H1 (cell line): ENCODE data around the gene CTAGE6. TPM values are rescaled to one million over a fixed set of nuclear protein-coding genes. Genes with fewer than 3 reads are reported as not detected.

Source experiments
- CTCF ChIA-PET: fragments of 300-600 bp; sonication (Branson Sonifier 250); formaldehyde crosslinking; loops from one replicate; lab custom pipeline; 2021; ENCODE audit not compliant: partially characterized antibody; lab: Charles Lee
- POLR2A ChIA-PET: fragments of 300-600 bp; sonication (Branson Sonifier 250); formaldehyde crosslinking; loops from one replicate; lab custom pipeline; 2021; ENCODE audit warnings: inconsistent platforms; ENCODE audit not compliant: partially characterized antibody; lab: Charles Lee
- DNase-seq, 2 experiments: peaks; one replicate each; pipeline versions ENCODE4 v3.0.0 to v3.0.0-alpha.2; 2010 to 2022; ENCODE audit warnings: low spot score in 2 of 2, low read depth in 1 of 2, mixed read lengths in 1 of 2
- FAIRE-seq: peaks from 2 replicates; lab custom pipeline; 2011; peaks lifted over from hg19 to GRCh38; lab: Jason Lieb, UNC
- H2AFZ ChIP-seq: 2 replicates; pipeline ENCODE4 v1.8.1; 2012; ENCODE audit warnings: low read length, inconsistent platforms
- H2AK5ac ChIP-seq: 2 replicates; pipeline ENCODE4 v1.6.1; 2013; ENCODE audit warnings: low read depth, low read length
- H2BK120ac ChIP-seq: replicated peaks from 2 replicates; pipeline ENCODE3; 2013; ENCODE audit warnings: low read depth, low read length, inconsistent platforms
- H2BK12ac ChIP-seq: 2 replicates; pipeline ENCODE4 v1.6.1; 2013; ENCODE audit warnings: low read depth, low read length
- H2BK15ac ChIP-seq: 2 replicates; pipeline ENCODE4 v1.6.1; 2013; ENCODE audit warnings: low read length
- H2BK20ac ChIP-seq: 2 replicates; pipeline ENCODE4 v1.6.1; 2013; ENCODE audit warnings: low read length
- H2BK5ac ChIP-seq: 2 replicates; pipeline ENCODE4 v1.6.1; 2013; ENCODE audit warnings: low read depth, low read length
- H3K14ac ChIP-seq: 2 replicates; pipeline ENCODE4 v1.6.1; 2013; ENCODE audit warnings: inconsistent platforms; ENCODE audit not compliant: insufficient read length
- H3K18ac ChIP-seq: 2 replicates; pipeline ENCODE4 v1.6.1; 2013; ENCODE audit warnings: low read length; ENCODE audit errors: extremely low read depth
- H3K23ac ChIP-seq: 2 replicates; pipeline ENCODE4 v1.6.1; 2013; ENCODE audit warnings: inconsistent platforms; ENCODE audit not compliant: insufficient read length
- H3K23me2 ChIP-seq: 2 replicates; pipeline ENCODE4 v1.6.1; 2013; ENCODE audit warnings: low read depth, low read length
- H3K27ac ChIP-seq: 2 replicates; pipeline ENCODE4 v1.6.1; 2011; ENCODE audit warnings: low read depth, low read length, inconsistent platforms
- H3K27me3 ChIP-seq, 4 experiments: replicated peaks in 1 of 4; 1 replicate in 1 of 4; 2 replicates in 3 of 4; pipeline versions ENCODE4 v1.6.1 to v1.8.1; 2011 to 2013; ENCODE audit warnings: low read length in 3 of 4, mild to moderate bottlenecking in 3 of 4, inconsistent platforms in 2 of 4, mixed read lengths in 2 of 4, moderate library complexity in 1 of 4; ENCODE audit not compliant: control insufficient read depth in 3 of 4, insufficient read depth in 3 of 4; ENCODE audit errors: extremely low read depth in 1 of 4
- H3K36me3 ChIP-seq, 4 experiments: 2 replicates each; pipeline versions ENCODE4 v1.6.1 to v1.8.1; 2011 to 2013; ENCODE audit warnings: mild to moderate bottlenecking in 4 of 4, low read length in 3 of 4, moderate library complexity in 2 of 4, control low read depth in 1 of 4, inconsistent platforms in 1 of 4; ENCODE audit not compliant: insufficient read depth in 4 of 4, control insufficient read depth in 2 of 4
- H3K4ac ChIP-seq: replicated peaks from 2 replicates; pipeline ENCODE3; 2013; ENCODE audit warnings: low read length, low read depth, mixed read lengths, inconsistent platforms; ENCODE audit not compliant: insufficient read length
- H3K4me1 ChIP-seq, 4 experiments: replicated peaks in 1 of 4; 1 replicate in 1 of 4; 2 replicates in 3 of 4; pipeline versions ENCODE4 v1.6.1 to v1.8.1; 2011 to 2013; ENCODE audit warnings: low read length in 3 of 4, inconsistent platforms in 2 of 4, mixed read lengths in 1 of 4; ENCODE audit not compliant: insufficient read depth in 4 of 4, control insufficient read depth in 3 of 4
- H3K4me2 ChIP-seq, 2 experiments: 2 replicates each; pipeline versions ENCODE4 v1.6.1 to v1.8.1; 2011 to 2013; ENCODE audit warnings: low read depth in 2 of 2, low read length in 2 of 2, control low read depth in 1 of 2, inconsistent platforms in 1 of 2, mild to moderate bottlenecking in 1 of 2; ENCODE audit not compliant: insufficient read depth in 1 of 2
- H3K4me3 ChIP-seq, 4 experiments: fragments of 200-600, 300-600 bp in 1 of 4; sonication (generic), shearing (Covaris generic), sonication (Bioruptor Twin) in 1 of 4; 2 replicates each; pipeline versions ENCODE4 v1.5.1 to v1.8.1; 2011 to 2016; ENCODE audit warnings: low read length in 4 of 4, low read depth in 3 of 4, control low read depth in 2 of 4, inconsistent platforms in 2 of 4, mild to moderate bottlenecking in 2 of 4, mixed read lengths in 1 of 4, moderate library complexity in 1 of 4; ENCODE audit not compliant: insufficient read depth in 2 of 4; ENCODE audit errors: extremely low read depth in 1 of 4
- H3K56ac ChIP-seq: replicated peaks from 2 replicates; pipeline ENCODE3; 2013; ENCODE audit warnings: low read depth, mild to moderate bottlenecking, mixed read lengths, low read length, inconsistent platforms; ENCODE audit not compliant: insufficient read length
- H3K79me1 ChIP-seq: 2 replicates; pipeline ENCODE4 v1.6.1; 2013; ENCODE audit warnings: low read depth, low read length, control low read depth
- H3K79me2 ChIP-seq, 2 experiments: 2 replicates each; pipeline versions ENCODE4 v1.6.1 to v1.8.1; 2012 to 2013; ENCODE audit warnings: low read length in 2 of 2, mild to moderate bottlenecking in 2 of 2, inconsistent platforms in 1 of 2; ENCODE audit not compliant: insufficient read depth in 2 of 2, control insufficient read depth in 1 of 2
- H3K9ac ChIP-seq, 4 experiments: replicated peaks in 1 of 4; 1 replicate in 1 of 4; 2 replicates in 3 of 4; pipeline versions ENCODE4 v1.6.1 to v1.8.1; 2011 to 2013; ENCODE audit warnings: low read depth in 3 of 4, low read length in 3 of 4, control low read depth in 2 of 4, mild to moderate bottlenecking in 2 of 4, moderate library complexity in 2 of 4, inconsistent platforms in 1 of 4; ENCODE audit errors: extremely low read depth in 1 of 4
- H3K9me3 ChIP-seq, 2 experiments: 2 replicates each; pipeline versions ENCODE4 v1.6.1 to v1.8.1; 2012 to 2013; ENCODE audit warnings: mild to moderate bottlenecking in 2 of 2, moderate library complexity in 2 of 2, control low read depth in 1 of 2, inconsistent platforms in 1 of 2, low read depth in 1 of 2, low read length in 1 of 2, mixed read lengths in 1 of 2; ENCODE audit not compliant: insufficient read depth in 2 of 2
- H4K20me1 ChIP-seq, 2 experiments: replicated peaks in 1 of 2; 2 replicates each; pipeline versions ENCODE3 to v1.8.1; 2011 to 2013; ENCODE audit warnings: inconsistent platforms in 2 of 2, low read length in 2 of 2, mild to moderate bottlenecking in 1 of 2; ENCODE audit not compliant: insufficient read depth in 2 of 2, control insufficient read depth in 1 of 2
- H4K5ac ChIP-seq: 2 replicates; pipeline ENCODE4 v1.6.1; 2013; ENCODE audit warnings: low read length, low read depth, mixed read lengths, inconsistent platforms; ENCODE audit not compliant: insufficient read length
- H4K8ac ChIP-seq: 2 replicates; pipeline ENCODE4 v1.8.0; 2013; ENCODE audit warnings: mild to moderate bottlenecking, moderate library complexity, low read length, inconsistent platforms; ENCODE audit not compliant: insufficient read depth; ENCODE audit errors: extremely low read depth
- H4K91ac ChIP-seq: replicated peaks from 2 replicates; pipeline ENCODE3; 2013; ENCODE audit warnings: low read length, mixed read lengths, inconsistent platforms; ENCODE audit not compliant: insufficient read length
- BACH1 ChIP-seq: IDR thresholded peaks from 2 replicates; pipeline ENCODE4 v1.6.1; 2012; ENCODE audit warnings: low read length, improper control_type of control experiment
- CBX5 ChIP-seq: fragments of 300-800, 300-1000 bp; sonication (generic); IDR thresholded peaks from 2 replicates; pipeline ENCODE4 v1.7.1; 2016; ENCODE audit warnings: antibody characterized with exemption, low read length, low read depth
- CBX8 ChIP-seq: fragments of 300-800, 300-1000 bp; sonication (generic); IDR thresholded peaks from 2 replicates; pipeline ENCODE4 v1.7.1; 2016; ENCODE audit warnings: low read depth, low read length, borderline replicate concordance
- CHD1 ChIP-seq: IDR thresholded peaks from 2 replicates; pipeline ENCODE4 v1.6.1; 2012; ENCODE audit warnings: low read depth, low read length, improper control_type of control experiment
- EGR1 ChIP-seq: IDR thresholded peaks from 2 replicates; pipeline ENCODE4 v1.6.1; 2011; ENCODE audit warnings: low read depth, low read length, borderline replicate concordance
- MAFK ChIP-seq: IDR thresholded peaks from 2 replicates; pipeline ENCODE4 v1.6.1; 2012; ENCODE audit warnings: low read depth, mild to moderate bottlenecking, improper control_type of control experiment, low read length
- MAX ChIP-seq: IDR thresholded peaks from 2 replicates; pipeline ENCODE4 v1.6.1; 2012; ENCODE audit warnings: inconsistent platforms
- NRF1 ChIP-seq: IDR thresholded peaks from 2 replicates; pipeline ENCODE4 v1.6.1; 2011; ENCODE audit warnings: mild to moderate bottlenecking, low read depth, low read length, improper control_type of control experiment
- RAD21 ChIP-seq, 2 experiments: IDR thresholded peaks in 1 of 2; conservative IDR thresholded peaks in 1 of 2; 2 replicates each; pipeline ENCODE4 v1.6.1; 2011; ENCODE audit warnings: low read depth in 2 of 2, low read length in 2 of 2, improper control_type of control experiment in 1 of 2, inconsistent platforms in 1 of 2, mild to moderate bottlenecking in 1 of 2, moderate library complexity in 1 of 2
- RBBP5 ChIP-seq: IDR thresholded peaks from 2 replicates; pipeline ENCODE4 v1.7.1; 2012; ENCODE audit warnings: low read depth, mild to moderate bottlenecking, inconsistent platforms, low read length, moderate library complexity, borderline replicate concordance
- SUZ12 ChIP-seq: fragments of 200-600 bp; sonication (generic); IDR thresholded peaks from 2 replicates; pipeline ENCODE4 v1.6.1; 2012; ENCODE audit warnings: mild to moderate bottlenecking, inconsistent platforms, low read length, moderate library complexity, mixed read lengths
- TAF7 ChIP-seq: optimal IDR thresholded peaks from 2 replicates; pipeline ENCODE3; 2011; ENCODE audit warnings: low read depth, mild to moderate bottlenecking, inconsistent platforms, low read length, moderate library complexity, borderline replicate concordance
- YY1 ChIP-seq: IDR thresholded peaks from 2 replicates; pipeline ENCODE4 v1.6.1; 2011; ENCODE audit warnings: low read depth, mild to moderate bottlenecking, low read length
- WGBS, 2 experiments: shearing (Covaris generic) in 1 of 2; methylation state at CpG; one replicate each; pipeline versions ENCODE4 v1.1.6 to v1.1.7; 2013 to 2015; ENCODE audit warnings: low lambda C conversion rate in 2 of 2, mixed read lengths in 2 of 2, inconsistent platforms in 1 of 2, low coverage in 1 of 2, missing lambda C conversion rate in 1 of 2; ENCODE audit not compliant: insufficient replicate concordance in 2 of 2, insufficient coverage in 1 of 2, insufficient read length in 1 of 2; ENCODE audit errors: extremely low coverage in 1 of 2, missing lambda C conversion rate in 1 of 2; 5-methylcytosine and 5-hydroxymethylcytosine counted together
- polyA plus RNA-seq, 7 experiments: library from polyadenylated mRNA; depleted of rRNA in 3 of 7; stranded (reverse) in 5 of 7; unstranded in 2 of 7; fragments of >200 nt in 5 of 7; fragments of 200-250 nt in 2 of 7; gene quantifications; 1 replicate in 5 of 7; 2 replicates in 1 of 7; 4 replicates in 1 of 7; pipeline versions ENCODE4 v1.2.1 to v1.2.3, GENCODE V29; 2011 to 2013; ENCODE audit warnings: missing spikeins in 2 of 7, mixed read lengths in 2 of 7
- total RNA-seq: library from RNA; stranded (reverse); fragmentation: NEBNext Ultra II Directional; extraction: Animal tissue kit (Norgen Biotek cat#: 25700); gene quantifications from 2 replicates; pipeline ENCODE4 v1.2.1, GENCODE V29; 2021
- TF ChIP-seq, protein P1 (sequence below): IDR thresholded peaks from 2 replicates; pipeline ENCODE4 v1.6.1; 2011; ENCODE audit warnings: low read length, improper control_type of control experiment

The CTAGE6 gene
- total and polyA plus RNA-seq, 2 of the 8 experiments (the other 6 are each of a cell fraction or from before 2014, with no cell fraction given), result not detected

DNA sequence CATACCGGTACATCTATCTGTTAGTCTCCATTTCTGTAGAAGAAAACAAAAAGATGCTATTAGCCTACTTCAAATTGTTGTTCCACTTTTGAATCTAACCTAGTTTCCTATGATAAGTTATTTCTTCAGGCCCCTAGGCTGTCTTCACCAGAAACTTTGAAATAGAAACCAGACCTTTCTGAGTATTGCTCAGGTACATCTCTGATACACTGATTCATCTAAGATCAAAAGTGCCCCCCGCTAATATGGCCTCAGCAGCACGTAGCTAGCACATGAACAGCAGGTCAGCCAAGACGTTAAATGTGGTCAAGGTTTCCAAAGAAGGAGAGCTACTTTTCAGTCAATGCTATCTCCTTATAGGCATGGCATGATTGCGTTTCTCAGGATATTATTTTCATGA, 23.6 kb downstream of the CTAGE6 start:
- H2BK120ac ChIP-seq, result no peak overlapping the region
- no peak overlapping the region for H3K14ac ChIP-seq
- DNase-seq, result no peak
- H4K91ac ChIP-seq, result no peak overlapping the region
- no peak overlapping the region for H2AFZ ChIP-seq
- no peaks in the 10 kb centered on the region for H3K36me3 ChIP-seq
- H3K79me1 ChIP-seq, result no peaks in the 10 kb centered on the region
- H3K23ac ChIP-seq, result no peak overlapping the region
- no peaks in the 10 kb centered on the region for H3K9me3 ChIP-seq
- no peaks in the 10 kb centered on the region for H3K79me2 ChIP-seq
- H3K18ac ChIP-seq, result no peak overlapping the region
- H2BK20ac ChIP-seq, result no peak overlapping the region
- CTCF ChIA-PET, result interaction anchor here (0.6 kb wide), 1 partner anchor 458 kb away, joined by 3 read pairs; no protein-coding TSS in a partner anchor
- H4K5ac ChIP-seq, result no peak overlapping the region
- no peak overlapping the region for H2BK5ac ChIP-seq
- no peak overlapping the region for H2AK5ac ChIP-seq
- no peak overlapping the region for H3K27ac ChIP-seq
- no peaks in the 10 kb centered on the region for H3K23me2 ChIP-seq
- no peak overlapping the region for H3K4ac ChIP-seq
- H4K20me1 ChIP-seq, result no peaks in the 10 kb centered on the region
- POLR2A ChIA-PET, result no interaction called here
- H3K4me1 ChIP-seq, result no peaks in the 10 kb centered on the region
- no peak overlapping the region for H2BK15ac ChIP-seq
- H3K4me2 ChIP-seq, result no peak overlapping the region
- H3K9ac ChIP-seq, result no peak overlapping the region
- no peaks in the 10 kb centered on the region for H3K27me3 ChIP-seq
- H3K4me3 ChIP-seq, result no peak overlapping the region
- no peak overlapping the region for H4K8ac ChIP-seq
- no peak overlapping the region for H2BK12ac ChIP-seq
- no peak for FAIRE-seq
- H3K56ac ChIP-seq, result no peak overlapping the region
- WGBS, 2 experiments, result 90% methylated on average over 5 of the region's 5 CpGs; no CpG with 5 or more reads in 1 of the 2 experiments
- TF ChIP-seq RBBP5 (no peak), NRF1 (no peak), CHD1 (no peak), MAFK (no peak), RAD21 (IDR thresholded peaks at IDR 0.05 in 1 of 2, conservative IDR thresholded peaks at IDR 0.05 in 1 of 2; ENCODE audit: low read depth in 2 of 2, low read length in 2 of 2) (no peak), SUZ12 (no peak), EGR1 (no peak), CBX5 (no peak), CBX8 (no peak), TAF7 (no peak), YY1 (no peak), BACH1 (no peak), MAX (no peak)
- TF ChIP-seq, protein P1, sequence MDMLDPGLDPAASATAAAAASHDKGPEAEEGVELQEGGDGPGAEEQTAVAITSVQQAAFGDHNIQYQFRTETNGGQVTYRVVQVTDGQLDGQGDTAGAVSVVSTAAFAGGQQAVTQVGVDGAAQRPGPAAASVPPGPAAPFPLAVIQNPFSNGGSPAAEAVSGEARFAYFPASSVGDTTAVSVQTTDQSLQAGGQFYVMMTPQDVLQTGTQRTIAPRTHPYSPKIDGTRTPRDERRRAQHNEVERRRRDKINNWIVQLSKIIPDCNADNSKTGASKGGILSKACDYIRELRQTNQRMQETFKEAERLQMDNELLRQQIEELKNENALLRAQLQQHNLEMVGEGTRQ, result no peak
